HFF-Myc (cell line): Measurements from ENCODE around the gene EFS.

Source experiments
- DNase-seq: peaks from one replicate; pipeline ENCODE4 v3.0.0-alpha.2; 2011; ENCODE audit warnings: low read depth; ENCODE audit errors: extremely low read depth
- H3K4me3 ChIP-seq: replicated peaks from 2 replicates; pipeline ENCODE4 v1.5.1; 2011; ENCODE audit warnings: low read depth, mild to moderate bottlenecking, control low read depth, low read length
- CTCF ChIP-seq: IDR thresholded peaks from 2 replicates; pipeline ENCODE4 v1.5.1; 2012; ENCODE audit warnings: mild to moderate bottlenecking, low read depth, low read length, control low read depth; ENCODE audit errors: missing control alignments

EFS gene

GRCh38 chr14:23408307-23408630 is 43.3 kb upstream of the EFS start:
- no peak for TF ChIP-seq CTCF
- DNase-seq: no peak
- no peak overlapping the region for H3K4me3 ChIP-seq

- TF ChIP-seq CTCF: no peak
- no peak for DNase-seq
- no peak within 1 kb of the TSS for H3K4me3 ChIP-seq
Observed at GRCh38 chr14:23407516-23408306, 42.7 kb upstream of the EFS start, which contains the start of gene MYH6. Gene MYH6, minus strand, starts transcription at chr14:23408273. Its CDS starts 1,050 bp downstream, at chr14:23407223.

- H3K4me3 ChIP-seq: no peak overlapping the region
- no peak for DNase-seq
- no peak for TF ChIP-seq CTCF
Observed at GRCh38 chr14:23406725-23407355, 41.9 kb upstream of the EFS start.

- H3K4me3 ChIP-seq: no peak overlapping the region
- DNase-seq: no peak
- TF ChIP-seq CTCF: no peak
Observed at GRCh38 chr14:23406244-23406643, 41.3 kb upstream of the EFS start.

- no peak for TF ChIP-seq CTCF
- no peak overlapping the region for H3K4me3 ChIP-seq
- no peak for DNase-seq
Observed at GRCh38 chr14:23405516-23406025, 40.6 kb upstream of the EFS start.

- no peak overlapping the region for H3K4me3 ChIP-seq
- TF ChIP-seq CTCF: no peak
- DNase-seq: no peak
Observed at GRCh38 chr14:23405096-23405495, 40.1 kb upstream of the EFS start.
